GM20000 (cell line): Measurements from ENCODE around the gene RSPH1.

Experiments
- DNase-seq: peaks from one replicate; pipeline ENCODE4 v3.0.0; 2012; ENCODE audit warnings: low spot score
- CTCF ChIP-seq: IDR thresholded peaks from 2 replicates; pipeline ENCODE4 v1.5.1; 2012; ENCODE audit warnings: mild to moderate bottlenecking, control low read depth; ENCODE audit errors: extremely low read depth, missing control alignments

RSPH1 gene

DNA sequence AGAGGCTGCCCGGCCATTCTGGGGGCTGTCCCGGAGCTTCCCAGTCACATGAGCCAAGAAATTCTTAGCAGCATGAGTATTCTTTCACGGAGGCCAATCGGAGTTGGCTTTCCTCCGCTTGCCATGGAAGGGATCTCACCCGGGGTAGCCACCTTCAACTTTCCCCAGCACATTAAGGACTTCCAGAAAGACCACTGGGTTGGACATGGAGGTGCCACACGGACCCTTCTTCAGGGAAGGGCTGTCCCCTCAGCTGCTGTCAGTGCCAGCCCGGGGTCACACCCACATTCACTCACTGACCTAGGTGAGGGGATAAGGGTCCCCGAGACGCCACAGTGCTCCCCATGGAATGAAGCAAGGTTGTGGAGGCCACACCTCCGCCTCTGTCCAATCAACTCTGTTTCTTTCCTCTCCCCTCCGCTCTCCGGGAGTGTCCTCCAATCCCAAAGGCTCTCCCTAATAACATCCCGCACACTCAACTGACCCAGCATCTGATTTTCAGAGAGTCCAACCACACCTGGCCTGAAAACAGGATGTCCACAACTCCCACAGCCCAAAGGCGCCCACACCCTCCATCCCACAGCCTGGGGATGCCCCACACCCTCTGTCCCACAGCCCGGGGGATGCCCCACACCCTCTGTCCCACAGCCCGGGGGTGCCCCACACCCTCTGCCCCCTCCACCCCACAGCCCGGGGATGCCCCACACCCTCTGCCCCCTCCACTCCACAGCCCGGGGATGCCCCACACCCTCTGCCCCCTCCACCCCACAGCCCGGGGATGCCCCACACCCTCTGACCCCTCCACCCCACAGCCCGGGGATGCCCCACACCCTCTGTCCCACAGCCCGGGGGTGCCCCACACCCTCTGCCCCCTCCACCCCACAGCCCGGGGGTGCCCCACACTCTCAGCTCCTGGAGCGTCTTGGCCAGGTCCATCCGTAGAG is 19.4 kb downstream of the RSPH1 start:
- TF ChIP-seq CTCF = no peak
- DNase-seq = no peak

GRCh38 chr21:42475526-42476387 is 20.3 kb downstream of the RSPH1 start:
- DNase-seq = no peak
- TF ChIP-seq CTCF = no peak

DNA sequence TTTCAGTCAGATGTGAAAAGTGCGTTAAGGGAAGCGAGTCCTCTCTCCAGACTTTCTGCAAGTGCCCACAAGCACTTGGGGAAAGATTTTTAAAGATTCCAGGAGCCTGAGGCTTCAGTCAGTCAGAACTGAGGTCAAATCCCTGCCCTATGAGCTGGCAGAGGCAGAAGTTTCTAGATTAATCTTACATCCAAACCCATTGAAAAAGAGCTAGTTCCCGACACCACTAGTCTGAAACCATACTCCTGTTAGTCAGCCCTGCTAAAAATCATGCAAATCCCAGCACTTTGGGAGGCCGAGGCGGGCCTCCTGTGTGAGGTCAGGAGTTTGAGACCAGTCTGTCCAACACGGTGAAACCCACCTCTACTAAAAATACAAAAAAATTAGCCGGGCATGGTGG is 21.0 kb downstream of the RSPH1 start:
- no peak for DNase-seq
- TF ChIP-seq CTCF = no peak

DNA sequence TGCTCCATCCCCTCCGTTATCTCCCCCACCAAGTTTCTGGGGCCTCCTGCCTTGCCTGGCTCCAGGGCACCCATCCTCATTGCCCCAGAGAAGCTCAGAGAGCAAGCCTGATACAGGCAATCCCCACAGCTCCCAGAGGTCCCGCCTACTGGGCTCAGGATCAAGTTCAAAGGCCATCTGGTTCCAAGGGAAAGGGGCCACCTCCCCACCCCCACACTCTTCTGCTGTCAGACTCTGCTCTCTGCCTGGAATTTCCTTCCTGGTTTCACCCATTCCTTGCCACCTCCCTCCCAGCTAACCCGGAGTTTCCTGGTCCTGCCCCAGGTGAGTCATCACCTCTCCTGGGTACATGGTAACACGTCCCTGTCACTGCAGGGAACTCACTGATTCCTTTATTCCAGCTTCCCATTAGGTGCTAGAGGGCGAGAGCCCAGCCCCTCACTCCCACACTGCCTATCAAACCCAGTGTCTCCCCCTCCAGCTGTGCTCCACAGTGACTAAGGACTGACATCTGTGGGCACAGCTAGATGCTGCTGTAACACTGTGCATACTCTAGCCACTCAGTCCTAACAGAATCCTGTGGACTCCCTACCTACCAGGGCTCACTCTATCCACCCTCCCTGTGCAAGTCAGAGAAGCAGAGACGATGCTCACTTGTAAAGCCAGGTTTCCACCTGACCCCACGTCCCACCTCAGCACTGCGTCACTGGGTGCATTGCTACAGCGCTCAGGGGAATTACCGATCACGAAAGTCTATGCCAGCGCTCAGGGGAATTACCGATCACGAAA is 21.8 kb downstream of the RSPH1 start:
- DNase-seq = peak; percentile 48
- TF ChIP-seq CTCF = no peak

GRCh38 chr21:42473498-42474042 is 22.5 kb downstream of the RSPH1 start:
- TF ChIP-seq CTCF = no peak
- DNase-seq = no peak

DNA sequence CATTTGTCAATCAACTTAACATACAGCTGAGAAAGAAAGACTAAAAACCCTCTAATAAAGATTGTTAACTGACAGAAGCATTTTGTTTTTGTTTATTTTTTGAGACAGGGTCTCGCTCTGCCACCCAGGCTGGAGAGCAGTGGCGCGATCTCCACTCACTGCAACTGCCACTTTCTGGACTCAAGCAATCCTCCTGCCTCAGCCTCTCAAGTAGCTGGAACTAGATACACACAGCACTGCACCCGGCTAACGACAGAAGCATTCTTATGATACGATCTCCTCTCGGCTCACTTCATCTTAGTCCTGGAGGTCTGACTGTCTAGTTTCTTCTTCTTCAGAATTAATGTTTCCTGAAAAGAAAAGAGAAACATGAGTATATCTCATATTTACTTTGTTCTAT is 23.5 kb downstream of the RSPH1 start:
- no peak for TF ChIP-seq CTCF
- DNase-seq = no peak
